ENCODE measurements around the gene R3HDM1.

Gene R3HDM1

DNA sequence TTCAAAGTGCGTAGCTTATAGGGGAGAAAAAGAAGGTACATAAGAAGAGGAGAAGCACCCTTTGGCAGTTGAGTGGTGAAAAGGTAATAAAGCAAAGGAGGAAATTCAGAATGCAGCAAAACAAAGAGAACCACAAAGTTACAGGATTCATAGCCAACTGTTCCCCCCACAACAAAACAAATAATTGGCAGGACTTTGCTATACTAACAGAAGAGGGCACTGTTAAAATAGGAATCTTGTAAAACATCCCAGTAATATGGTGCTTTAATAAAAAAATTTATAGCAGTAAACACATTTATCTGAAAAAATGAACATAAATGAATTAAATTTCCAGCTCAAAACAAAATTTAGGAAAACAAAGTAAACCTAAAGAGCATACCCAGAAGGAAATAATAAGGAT, 42.3 kb downstream of the R3HDM1 start:
- in situ Hi-C loops (cut with HindIII; ENCODE audit: low pct_ligation_motif_present, low sequenced_read_pairs), result no loop called here

GRCh38 chr2:135581282-135581681, 50.0 kb downstream of the R3HDM1 start:
- H3K36me3 ChIP-seq (replicated peaks), result no peaks in the 10 kb centered on the region
- H3K27me3 ChIP-seq (replicated peaks), result no peaks in the 10 kb centered on the region
- DNase-seq, result no peak
- TF ChIP-seq, protein P1, sequence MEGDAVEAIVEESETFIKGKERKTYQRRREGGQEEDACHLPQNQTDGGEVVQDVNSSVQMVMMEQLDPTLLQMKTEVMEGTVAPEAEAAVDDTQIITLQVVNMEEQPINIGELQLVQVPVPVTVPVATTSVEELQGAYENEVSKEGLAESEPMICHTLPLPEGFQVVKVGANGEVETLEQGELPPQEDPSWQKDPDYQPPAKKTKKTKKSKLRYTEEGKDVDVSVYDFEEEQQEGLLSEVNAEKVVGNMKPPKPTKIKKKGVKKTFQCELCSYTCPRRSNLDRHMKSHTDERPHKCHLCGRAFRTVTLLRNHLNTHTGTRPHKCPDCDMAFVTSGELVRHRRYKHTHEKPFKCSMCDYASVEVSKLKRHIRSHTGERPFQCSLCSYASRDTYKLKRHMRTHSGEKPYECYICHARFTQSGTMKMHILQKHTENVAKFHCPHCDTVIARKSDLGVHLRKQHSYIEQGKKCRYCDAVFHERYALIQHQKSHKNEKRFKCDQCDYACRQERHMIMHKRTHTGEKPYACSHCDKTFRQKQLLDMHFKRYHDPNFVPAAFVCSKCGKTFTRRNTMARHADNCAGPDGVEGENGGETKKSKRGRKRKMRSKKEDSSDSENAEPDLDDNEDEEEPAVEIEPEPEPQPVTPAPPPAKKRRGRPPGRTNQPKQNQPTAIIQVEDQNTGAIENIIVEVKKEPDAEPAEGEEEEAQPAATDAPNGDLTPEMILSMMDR (IDR thresholded peaks at IDR 0.05; ENCODE audit: low read depth, low read length, missing control alignments), result no peak
- H3K4me3 ChIP-seq (ENCODE audit: low read depth, low read length), result no peak overlapping the region
- in situ Hi-C loops (cut with HindIII; ENCODE audit: low pct_ligation_motif_present, low sequenced_read_pairs), result no loop called here
- H3K27ac ChIP-seq, result no peak overlapping the region

More for the DNA sequence above, 42.3 kb downstream of the R3HDM1 start:
- Histone ChIP-seq H3K36me3 (replicated peaks) (peaks cover 3% of the 10 kb centered on the region), H3K27ac (no peak overlapping the region), H3K4me3 (ENCODE audit: low read depth, low read length) (no peak overlapping the region), H3K27me3 (replicated peaks) (no peaks in the 10 kb centered on the region)
- TF ChIP-seq, protein P1 (IDR thresholded peaks at IDR 0.05; ENCODE audit: low read depth, low read length, missing control alignments), result peak; percentile 3
- DNase-seq, result no peak

DNA sequence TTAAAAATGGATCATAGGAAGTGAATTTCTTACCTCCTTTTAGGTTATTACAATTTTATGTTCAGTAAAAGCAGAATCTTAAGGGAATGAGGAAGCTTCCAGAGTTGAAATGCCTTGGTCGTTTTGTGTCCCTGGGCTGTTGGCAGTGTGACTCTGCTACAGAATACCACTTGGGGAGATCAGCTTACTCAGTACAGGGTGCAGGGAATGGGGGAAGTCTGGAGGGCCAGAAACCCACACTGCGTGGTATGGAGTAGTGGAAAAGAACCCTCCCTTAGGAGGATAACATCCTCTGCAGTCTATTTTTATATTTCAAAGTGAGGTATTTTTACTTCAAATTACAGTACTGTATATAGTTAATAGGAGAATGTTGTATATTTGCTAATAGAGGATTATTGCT, 51.1 kb downstream of the R3HDM1 start:
- TF ChIP-seq, protein P1 (IDR thresholded peaks at IDR 0.05; ENCODE audit: low read depth, low read length, missing control alignments), result no peak
- Histone ChIP-seq H3K27me3 (replicated peaks) (no peaks in the 10 kb centered on the region), H3K27ac (no peak overlapping the region), H3K4me3 (ENCODE audit: low read depth, low read length) (no peak overlapping the region), H3K36me3 (replicated peaks) (no peaks in the 10 kb centered on the region)
- in situ Hi-C loops (cut with HindIII; ENCODE audit: low pct_ligation_motif_present, low sequenced_read_pairs), result no loop called here
- DNase-seq, result no peak

DNA sequence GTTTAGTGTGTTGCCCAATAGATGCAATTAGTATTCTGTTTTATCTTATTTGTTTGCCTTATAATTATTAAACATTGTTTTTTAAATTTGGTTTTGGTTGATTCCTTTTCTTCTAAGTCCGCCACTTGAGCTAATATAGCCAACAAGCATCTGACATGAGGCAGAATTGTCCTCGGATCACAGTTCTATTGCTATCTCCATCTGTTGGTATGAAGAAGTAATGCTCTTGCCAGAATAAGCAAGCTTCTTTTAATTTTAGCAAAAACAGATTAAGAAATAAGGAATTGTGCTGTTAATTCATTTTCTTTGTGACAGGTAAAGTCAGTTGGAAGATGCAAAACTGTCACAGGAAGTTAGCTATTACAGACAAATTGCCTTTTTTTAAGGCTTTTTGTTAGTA, 54.3 kb downstream of the R3HDM1 start:
- in situ Hi-C loops (cut with HindIII; ENCODE audit: low pct_ligation_motif_present, low sequenced_read_pairs), result no loop called here
- H3K27ac ChIP-seq, result no peak overlapping the region
- no peaks in the 10 kb centered on the region for H3K36me3 ChIP-seq (replicated peaks)
- no peaks in the 10 kb centered on the region for H3K27me3 ChIP-seq (replicated peaks)
- TF ChIP-seq, protein P1 (IDR thresholded peaks at IDR 0.05; ENCODE audit: low read depth, low read length, missing control alignments), result peak; percentile 31
- no peak for DNase-seq
- no peak overlapping the region for H3K4me3 ChIP-seq (ENCODE audit: low read depth, low read length)

GRCh38 chr2:135586148-135586547, 54.9 kb downstream of the R3HDM1 start:
- no peaks in the 10 kb centered on the region for H3K27me3 ChIP-seq (replicated peaks)
- H3K36me3 ChIP-seq (replicated peaks), result no peaks in the 10 kb centered on the region
- H3K4me3 ChIP-seq (ENCODE audit: low read depth, low read length), result no peak overlapping the region
- H3K27ac ChIP-seq, result no peak overlapping the region
- DNase-seq, result no peak
- in situ Hi-C loops (cut with HindIII; ENCODE audit: low pct_ligation_motif_present, low sequenced_read_pairs), result no loop called here
- TF ChIP-seq, protein P1 (IDR thresholded peaks at IDR 0.05; ENCODE audit: low read depth, low read length, missing control alignments), result no peak

DNA sequence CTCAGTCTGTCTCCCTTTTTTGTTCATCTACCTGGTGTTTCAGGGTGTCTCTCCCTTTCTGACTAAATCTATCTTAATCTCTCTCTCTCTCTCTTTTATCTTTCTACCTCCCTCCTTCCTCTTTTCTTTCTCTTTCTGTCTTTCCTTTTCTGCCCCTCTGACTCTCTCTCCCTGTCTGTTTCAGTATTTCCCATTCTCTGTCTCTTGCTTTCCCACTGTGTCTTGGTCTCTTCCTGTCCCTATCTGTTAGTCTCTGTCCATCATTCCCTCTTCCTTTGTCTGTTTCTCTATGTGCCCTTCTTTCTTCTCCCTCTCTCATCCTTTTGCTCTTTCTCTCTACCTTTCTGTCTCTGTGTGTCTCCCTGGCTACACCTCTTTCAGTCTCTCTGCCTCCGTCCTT, 56.7 kb downstream of the R3HDM1 start:
- TF ChIP-seq, protein P1 (IDR thresholded peaks at IDR 0.05; ENCODE audit: low read depth, low read length, missing control alignments), result no peak
- Histone ChIP-seq H3K4me3 (ENCODE audit: low read depth, low read length) (no peak overlapping the region), H3K27me3 (replicated peaks) (no peaks in the 10 kb centered on the region), H3K27ac (no peak overlapping the region), H3K36me3 (replicated peaks) (no peaks in the 10 kb centered on the region)
- no peak for DNase-seq
- in situ Hi-C loops (cut with HindIII; ENCODE audit: low pct_ligation_motif_present, low sequenced_read_pairs), result no loop called here

All from brain microvascular endothelial cell (primary cell).